H9 (cell line): ENCODE data around the gene FAM89B. TPM values are rescaled to one million over a fixed set of nuclear protein-coding genes. Genes with fewer than 3 reads are reported as not detected.

Source experiments
- DNase-seq: peaks from one replicate; pipeline ENCODE4 v3.0.0-alpha.2; 2017
- H2AFZ ChIP-seq: one replicate; pipeline ENCODE4 v1.6.1; 2013; ENCODE audit warnings: mild to moderate bottlenecking, low read length, control low read depth, moderate library complexity
- H2AK5ac ChIP-seq: 2 replicates; pipeline ENCODE4 v1.6.1; 2013; ENCODE audit warnings: low read length, control low read depth, mixed read lengths; ENCODE audit not compliant: insufficient read length
- H2BK120ac ChIP-seq: one replicate; pipeline ENCODE4 v1.6.1; 2013; ENCODE audit warnings: low read depth, mild to moderate bottlenecking, low read length, control low read depth, inconsistent platforms; ENCODE audit not compliant: poor library complexity, severe bottlenecking
- H2BK12ac ChIP-seq: 2 replicates; pipeline ENCODE4 v1.6.1; 2013; ENCODE audit warnings: low read length, control low read depth, mixed read lengths, low read depth; ENCODE audit not compliant: insufficient read length
- H2BK15ac ChIP-seq: 2 replicates; pipeline ENCODE4 v1.6.1; 2013; ENCODE audit warnings: low read depth, low read length, control low read depth
- H2BK20ac ChIP-seq: one replicate; pipeline ENCODE4 v1.6.1; 2013; ENCODE audit warnings: low read depth, mild to moderate bottlenecking, low read length, control low read depth, inconsistent platforms; ENCODE audit not compliant: poor library complexity, severe bottlenecking
- H2BK5ac ChIP-seq: 2 replicates; pipeline ENCODE4 v1.6.1; 2013; ENCODE audit warnings: low read length, control low read depth, mixed read lengths; ENCODE audit not compliant: insufficient read length
- H3K14ac ChIP-seq: 2 replicates; pipeline ENCODE4 v1.6.1; 2013; ENCODE audit warnings: low read length, control low read depth; ENCODE audit not compliant: insufficient read depth
- H3K18ac ChIP-seq: 2 replicates; pipeline ENCODE4 v1.6.1; 2013; ENCODE audit warnings: low read depth, mild to moderate bottlenecking, mixed read lengths, low read length, control low read depth; ENCODE audit not compliant: insufficient read length
- H3K23ac ChIP-seq: 2 replicates; pipeline ENCODE4 v1.6.1; 2013; ENCODE audit warnings: low read length, control low read depth, mixed read lengths, low read depth; ENCODE audit not compliant: insufficient read length
- H3K23me2 ChIP-seq: 2 replicates; pipeline ENCODE4 v1.6.1; 2013; ENCODE audit warnings: low read depth, mild to moderate bottlenecking, mixed read lengths, low read length, control low read depth; ENCODE audit not compliant: insufficient read length, poor library complexity, severe bottlenecking
- H3K27ac ChIP-seq: 2 replicates; pipeline ENCODE4 v1.5.1; 2013; ENCODE audit warnings: low read length, control low read depth, mixed read lengths, low read depth; ENCODE audit not compliant: insufficient read length
- H3K27me3 ChIP-seq: 2 replicates; pipeline ENCODE4 v1.6.1; 2013; ENCODE audit warnings: low read length, control low read depth, inconsistent platforms; ENCODE audit not compliant: insufficient read depth
- H3K4ac ChIP-seq: 2 replicates; pipeline ENCODE4 v1.6.1; 2013; ENCODE audit warnings: low read depth, mild to moderate bottlenecking, control low read depth, inconsistent platforms, low read length, moderate library complexity
- H3K4me1 ChIP-seq: 2 replicates; pipeline ENCODE4 v1.6.1; 2013; ENCODE audit warnings: low read length, control low read depth, inconsistent platforms; ENCODE audit not compliant: insufficient read depth
- H3K4me2 ChIP-seq: 2 replicates; pipeline ENCODE4 v1.6.1; 2013; ENCODE audit warnings: low read length, control low read depth, mixed read lengths; ENCODE audit not compliant: insufficient read length, insufficient read depth
- H3K56ac ChIP-seq: 2 replicates; pipeline ENCODE4 v1.6.1; 2013; ENCODE audit warnings: low read depth, mild to moderate bottlenecking, mixed read lengths, low read length, control low read depth; ENCODE audit not compliant: insufficient read length
- H3K79me1 ChIP-seq: 2 replicates; pipeline ENCODE4 v1.6.1; 2013; ENCODE audit warnings: low read depth, mild to moderate bottlenecking, moderate library complexity, low read length, control low read depth, inconsistent platforms; ENCODE audit not compliant: insufficient read depth, poor library complexity, severe bottlenecking
- H3K79me2 ChIP-seq: 2 replicates; pipeline ENCODE4 v1.6.1; 2013; ENCODE audit warnings: low read length, control low read depth, inconsistent platforms; ENCODE audit not compliant: insufficient read depth
- H3K9ac ChIP-seq: 2 replicates; pipeline ENCODE4 v1.6.1; 2013; ENCODE audit warnings: low read length, control low read depth, mixed read lengths; ENCODE audit not compliant: insufficient read length; ENCODE audit errors: extremely low read depth
- H3K9me3 ChIP-seq: one replicate; pipeline ENCODE4 v1.6.1; 2013; ENCODE audit warnings: low read depth, low read length, inconsistent platforms; ENCODE audit not compliant: control insufficient read depth
- H3T11ph ChIP-seq: one replicate; pipeline ENCODE4 v1.6.1; 2013; ENCODE audit warnings: mild to moderate bottlenecking, low read length, control low read depth, inconsistent platforms
- H4K20me1 ChIP-seq: one replicate; pipeline ENCODE4 v1.6.1; 2013; ENCODE audit not compliant: control insufficient read depth, insufficient read length, insufficient read depth
- H4K5ac ChIP-seq: 2 replicates; pipeline ENCODE4 v1.6.1; 2013; ENCODE audit warnings: low read depth, mild to moderate bottlenecking, mixed read lengths, low read length, control low read depth; ENCODE audit not compliant: insufficient read length
- H4K8ac ChIP-seq: replicated peaks from 2 replicates; pipeline ENCODE4 v1.6.1; 2013; ENCODE audit warnings: low read length, control low read depth, mixed read lengths, low read depth; ENCODE audit not compliant: insufficient read length
- H4K91ac ChIP-seq: 2 replicates; pipeline ENCODE4 v1.6.1; 2013; ENCODE audit warnings: low read depth, mild to moderate bottlenecking, moderate library complexity, mixed read lengths, low read length, control low read depth; ENCODE audit not compliant: insufficient read length
- H3K27ac Mint-ChIP-seq, 3 experiments: 2 replicates in 2 of 3; 3 replicates in 1 of 3; pipeline ENCODE4 v1.8.0; 2020 to 2021; ENCODE audit warnings: mixed read lengths in 3 of 3, mild to moderate bottlenecking in 1 of 3, moderate library complexity in 1 of 3
- H3K27me3 Mint-ChIP-seq: 2 replicates; pipeline ENCODE4 v1.8.0; 2021; ENCODE audit warnings: low read depth, mild to moderate bottlenecking, moderate library complexity, mixed read lengths
- H3K36me3 Mint-ChIP-seq, 3 experiments: 2 replicates in 2 of 3; 3 replicates in 1 of 3; pipeline ENCODE4 v1.8.0; 2020 to 2021; ENCODE audit warnings: low read depth in 3 of 3, mixed read lengths in 3 of 3; ENCODE audit not compliant: insufficient read depth in 1 of 3
- H3K4me1 Mint-ChIP-seq, 2 experiments: 2 replicates each; pipeline ENCODE4 v1.8.0; 2020; ENCODE audit warnings: mixed read lengths in 2 of 2
- H3K4me3 Mint-ChIP-seq, 2 experiments: 2 replicates in 1 of 2; 3 replicates in 1 of 2; pipeline ENCODE4 v1.8.0; 2020 to 2021; ENCODE audit warnings: mild to moderate bottlenecking in 2 of 2, mixed read lengths in 2 of 2, moderate library complexity in 1 of 2
- H3K9me3 Mint-ChIP-seq, 2 experiments: 2 replicates in 1 of 2; 3 replicates in 1 of 2; pipeline ENCODE4 v1.8.0; 2020; ENCODE audit warnings: mild to moderate bottlenecking in 2 of 2, mixed read lengths in 2 of 2, moderate library complexity in 1 of 2
- CTCF ChIP-seq: fragments of 200-600 bp; sonication (generic); conservative IDR thresholded peaks from 3 replicates; pipeline ENCODE4 v1.8.0; 2021; ENCODE audit warnings: antibody characterized with exemption, mild to moderate bottlenecking
- WGBS: extraction: QIAGEN DNeasy Blood & Tissue Kit; methylation state at CpG from one replicate; pipeline ENCODE4 v1.1.7; 2013; ENCODE audit warnings: missing lambda C conversion rate, low lambda C conversion rate, mixed read lengths; ENCODE audit not compliant: insufficient read length; ENCODE audit errors: extremely low coverage; 5-methylcytosine and 5-hydroxymethylcytosine counted together
- total RNA-seq: library from RNA; stranded (reverse); gene quantifications from 2 replicates; pipeline ENCODE4 v1.2.1, GENCODE V29; 2021

FAM89B gene
- total RNA-seq, 1 experiment from 2014 or later, result 21.7 TPM

DNA sequence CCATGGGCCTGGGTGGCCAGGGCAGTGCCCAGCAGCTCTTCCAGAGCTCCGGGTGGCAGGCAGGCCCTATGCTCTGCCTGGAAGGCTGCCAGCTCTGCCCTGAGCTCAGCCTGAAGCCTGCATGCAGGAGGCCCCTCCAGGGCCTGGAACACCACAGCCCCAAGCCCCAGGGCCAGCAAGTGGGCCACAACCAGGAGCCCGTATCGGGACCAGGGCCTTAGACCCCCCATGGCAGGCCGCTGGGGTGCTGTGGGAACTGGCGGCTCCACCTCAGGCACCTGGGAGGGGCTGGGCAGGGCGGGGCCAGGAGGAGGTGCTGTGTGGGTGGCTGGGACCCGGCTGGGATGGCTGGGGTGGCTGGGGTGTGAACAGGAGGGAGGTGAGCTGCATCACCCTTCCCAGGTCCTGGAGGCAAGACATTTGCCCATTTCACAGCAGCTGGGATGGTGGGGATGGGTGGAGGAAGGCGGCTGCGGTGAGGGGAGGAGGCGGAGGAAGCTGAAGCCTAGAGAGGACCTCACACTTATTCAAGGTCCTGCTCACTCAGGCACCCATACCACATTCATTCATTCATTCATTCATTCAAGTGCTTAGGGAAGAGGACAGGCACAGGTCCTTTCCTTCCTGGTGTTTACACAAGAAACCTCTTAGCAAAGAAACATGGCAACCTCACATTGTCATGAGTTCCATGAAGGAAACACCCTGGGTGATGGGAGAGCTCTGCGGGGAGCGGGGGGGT, 23.4 kb downstream of the FAM89B start, which contains the start of gene KCNK7:
TSS of gene KCNK7 (minus strand) at position 258 of the 739 bp plus-strand sequence. CDS start at position 230, 28 bp downstream.
- peaks cover 8 to 12% of the 10 kb centered on the region in 2 experiments for H3K4me1 Mint-ChIP-seq
- no peak within 1 kb of the TSS for H2BK12ac ChIP-seq
- H4K91ac ChIP-seq, result no peak within 1 kb of the TSS
- no peak within 1 kb of the TSS for H3K56ac ChIP-seq
- H3K9me3 ChIP-seq, result no peaks in the 10 kb centered on the region
- H3K4me2 ChIP-seq, result no peak within 1 kb of the TSS
- H2BK5ac ChIP-seq, result no peak within 1 kb of the TSS
- no peak within 1 kb of the TSS for H3K9ac ChIP-seq
- no peaks in the 10 kb centered on the region for H3K9me3 Mint-ChIP-seq
- H3K18ac ChIP-seq, result no peak within 1 kb of the TSS
- H3K4me3 Mint-ChIP-seq, result no peak within 1 kb of the TSS; a peak in 1 of 5 replicates
- H3K14ac ChIP-seq, result no peak within 1 kb of the TSS
- H3K27ac Mint-ChIP-seq, result no peak within 1 kb of the TSS
- no peak within 1 kb of the TSS for H3K4ac ChIP-seq
- no peaks in the 10 kb centered on the region; the same call in 1 of the 2 replicates for H3K27me3 ChIP-seq
- H3T11ph ChIP-seq, result no peak within 1 kb of the TSS
- H3K79me2 ChIP-seq, result no peaks in the 10 kb centered on the region
- H3K27me3 Mint-ChIP-seq, result peaks cover 29% of the 10 kb centered on the region
- H3K4me1 ChIP-seq, result no peaks in the 10 kb centered on the region; the same call in 1 of the 2 replicates
- no peak within 1 kb of the TSS for H3K23ac ChIP-seq
- H2BK20ac ChIP-seq, result no peak within 1 kb of the TSS
- H2AFZ ChIP-seq, result no peak within 1 kb of the TSS
- H2AK5ac ChIP-seq, result no peak within 1 kb of the TSS
- no peaks in the 10 kb centered on the region for H4K20me1 ChIP-seq
- H3K79me1 ChIP-seq, result no peaks in the 10 kb centered on the region
- no peak for DNase-seq
- no CpG with 5 or more reads among the region's 12 CpGs for WGBS
- no peaks in the 10 kb centered on the region for H3K23me2 ChIP-seq
- H4K5ac ChIP-seq, result no peak within 1 kb of the TSS
- no peak within 1 kb of the TSS for H2BK15ac ChIP-seq
- H4K8ac ChIP-seq, result no peak within 1 kb of the TSS
- no peak within 1 kb of the TSS for H2BK120ac ChIP-seq
- TF ChIP-seq CTCF, result no peak
- no peak within 1 kb of the TSS for H3K27ac ChIP-seq
- H3K36me3 Mint-ChIP-seq, result peaks cover 4 to 16% (median 6%) of the 10 kb centered on the region in 3 experiments; a peak in 6 of 7 replicates
